Stimulated activated CD8-positive, alpha-beta memory T cell treated with anti-CD3 and anti-CD28 coated beads, Interleukin-4, amount 100 ng/mL, for 4 hours (primary cell): ENCODE results near the gene CDIP1.
A peak's percentile ranks its signal among the peaks of the same experiment; 100 is the strongest.

ENCODE experiments used
- DNase-seq, 2 donors: peaks; one replicate each; pipeline ENCODE4 v3.0.0-alpha.2; 2020; ENCODE audit warnings: low read depth in 2 of 2, low spot score in 1 of 2

Gene CDIP1

GRCh38 chr16:4515611-4516233 lies 22.9 kb downstream of the CDIP1 start:
- DNase-seq, result no peak

- DNase-seq, result no peak
Measured at GRCh38 chr16:4514606-4515005, 24.0 kb downstream of the CDIP1 start.

GRCh38 chr16:4513881-4514280 lies 24.7 kb downstream of the CDIP1 start:
- DNase-seq, result no peak

- no peak for DNase-seq
Measured at GRCh38 chr16:4513086-4513860, 25.3 kb downstream of the CDIP1 start.

- no peak for DNase-seq
Measured at GRCh38 chr16:4512473-4512872, 26.1 kb downstream of the CDIP1 start.

GRCh38 chr16:4511441-4512082 lies 27.0 kb downstream of the CDIP1 start:
- DNase-seq, result no peak

- no peak for DNase-seq
Measured at GRCh38 chr16:4510747-4511426, 27.7 kb downstream of the CDIP1 start.

GRCh38 chr16:4510131-4510530 lies 28.4 kb downstream of the CDIP1 start:
- DNase-seq, result no peak

GRCh38 chr16:4509420-4509819 lies 29.2 kb downstream of the CDIP1 start:
- no peak for DNase-seq

- no peak for DNase-seq
Measured at GRCh38 chr16:4508806-4509205, 29.8 kb downstream of the CDIP1 start.

GRCh38 chr16:4507588-4508345 lies 30.8 kb downstream of the CDIP1 start:
- no peak for DNase-seq

GRCh38 chr16:4506450-4506849 lies 32.1 kb downstream of the CDIP1 start:
- peak; percentile 23 for DNase-seq

GRCh38 chr16:4505356-4506147 lies 33.0 kb downstream of the CDIP1 start:
- peak; percentile 39 to 53 for DNase-seq

GRCh38 chr16:4501071-4501478 lies 37.5 kb downstream of the CDIP1 start:
- no peak for DNase-seq

- DNase-seq, result no peak
Measured at GRCh38 chr16:4500272-4500671, 38.3 kb downstream of the CDIP1 start.

- no peak for DNase-seq
Measured at GRCh38 chr16:4499196-4499555, 39.4 kb downstream of the CDIP1 start.

- no peak for DNase-seq
Measured at GRCh38 chr16:4498546-4499195, 39.9 kb downstream of the CDIP1 start.

- no peak for DNase-seq
Measured at GRCh38 chr16:4496305-4496704, 42.3 kb downstream of the CDIP1 start.

GRCh38 chr16:4495766-4496165 lies 42.8 kb downstream of the CDIP1 start:
- DNase-seq, result no peak
